Activated CD8-positive, alpha-beta T cell treated with anti-CD3 and anti-CD28 coated beads for 36 hours (primary cell): ENCODE measurements around the gene BAD. TPM values are rescaled to one million over a fixed set of nuclear protein-coding genes. Genes with fewer than 3 reads are reported as not detected.
A peak's percentile ranks its signal among the peaks of the same experiment; 100 is the strongest.

Source experiments
- ATAC-seq: fragments of 200-7000 bp; cut with Tn5 transposase; one replicate; pipeline ENCODE4 v1.10.0; 2021; ENCODE audit warnings: mild to moderate bottlenecking, moderate library complexity
- CTCF ChIA-PET: fragments of 350-600 bp; sonication (Branson Sonifier 250); formaldehyde crosslinking; loops from one replicate; lab custom pipeline; 2021; ENCODE audit warnings: antibody characterized with exemption; lab: Charles Lee
- POLR2A ChIA-PET: fragments of 350-600 bp; sonication (Branson Sonifier 250); formaldehyde crosslinking; loops from one replicate; lab custom pipeline; 2021; ENCODE audit warnings: antibody characterized with exemption; lab: Charles Lee
- DNase-seq: peaks from one replicate; pipeline ENCODE4 v3.0.0-alpha.2; 2020
- H3K27ac Mint-ChIP-seq: one replicate; pipeline ENCODE4 v1.8.0; 2021; ENCODE audit warnings: mild to moderate bottlenecking, mixed read lengths
- H3K27me3 Mint-ChIP-seq: one replicate; pipeline ENCODE4 v1.8.0; 2021; ENCODE audit warnings: mixed read lengths
- H3K36me3 Mint-ChIP-seq: one replicate; pipeline ENCODE4 v1.8.0; 2021; ENCODE audit warnings: low read depth, mixed read lengths
- H3K4me1 Mint-ChIP-seq: one replicate; pipeline ENCODE4 v1.8.0; 2021; ENCODE audit warnings: low read depth, mixed read lengths
- H3K4me3 Mint-ChIP-seq: one replicate; pipeline ENCODE4 v1.8.0; 2021; ENCODE audit warnings: mild to moderate bottlenecking, moderate library complexity, mixed read lengths
- H3K9me3 Mint-ChIP-seq: one replicate; pipeline ENCODE4 v1.8.0; 2021; ENCODE audit warnings: mixed read lengths
- intact Hi-C: fragments of 100-400 bp; cut with micrococcal nuclease; formaldehyde crosslinking; loops from one replicate; pipeline ENCODE4 v1.10.0; 2022
- total RNA-seq, 2 experiments: library from RNA; stranded (reverse); gene quantifications; one replicate each; pipeline ENCODE4 v1.2.3, GENCODE V29; 2021
- TF ChIP-seq, protein P1 (sequence below): fragments of 200-600 bp; IDR thresholded peaks from one replicate; pipeline ENCODE4 v1.8.0; 2022; ENCODE audit warnings: antibody characterized with exemption, mild to moderate bottlenecking

Gene BAD
- total RNA-seq, 2 experiments from 2014 or later, result 17.2 to 17.7 TPM

DNA sequence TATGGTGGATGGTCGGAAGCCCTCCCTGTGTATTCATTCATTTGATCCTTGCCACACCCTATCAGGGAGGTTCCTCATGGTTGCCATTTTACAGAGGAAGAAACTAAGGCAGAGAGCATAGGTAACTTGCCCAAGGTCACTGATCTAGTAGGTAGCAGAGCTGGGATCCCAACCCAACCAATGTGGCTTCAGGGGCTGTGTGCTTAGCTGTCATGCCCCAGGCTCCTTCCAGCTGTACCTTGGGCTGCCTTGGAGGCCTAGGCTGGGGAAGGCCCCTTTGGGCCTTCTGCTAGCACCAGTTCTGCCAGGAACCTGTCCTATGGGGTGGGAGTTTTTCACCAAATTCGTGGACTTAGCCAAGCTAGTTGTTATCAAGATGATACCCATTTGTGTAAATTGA is 8.6 kb downstream of the BAD start:
- H3K4me1 Mint-ChIP-seq, result peaks cover 6% of the 10 kb centered on the region
- DNase-seq, result no peak
- H3K9me3 Mint-ChIP-seq, result no peaks in the 10 kb centered on the region
- no peaks in the 10 kb centered on the region for H3K27me3 Mint-ChIP-seq
- H3K27ac Mint-ChIP-seq, result no peak overlapping the region
- H3K36me3 Mint-ChIP-seq, result no peaks in the 10 kb centered on the region
- H3K4me3 Mint-ChIP-seq, result no peak overlapping the region
- POLR2A ChIA-PET, result interaction anchor here (0.7 to 1.6 kb wide), 4 partner anchors 9 to 91 kb away, joined by 3 to 6 read pairs (median 3); partner anchors contain the start of genes BAD, DNAJC4 and GPR137
- CTCF ChIA-PET, result interaction anchor here (1.4 to 2.3 kb wide), 2 partner anchors 25 to 29 kb away, joined by 4 to 10 read pairs; partner anchors contain the start of gene CATSPERZ
- intact Hi-C loops, result no loop called here
- TF ChIP-seq, protein P1, sequence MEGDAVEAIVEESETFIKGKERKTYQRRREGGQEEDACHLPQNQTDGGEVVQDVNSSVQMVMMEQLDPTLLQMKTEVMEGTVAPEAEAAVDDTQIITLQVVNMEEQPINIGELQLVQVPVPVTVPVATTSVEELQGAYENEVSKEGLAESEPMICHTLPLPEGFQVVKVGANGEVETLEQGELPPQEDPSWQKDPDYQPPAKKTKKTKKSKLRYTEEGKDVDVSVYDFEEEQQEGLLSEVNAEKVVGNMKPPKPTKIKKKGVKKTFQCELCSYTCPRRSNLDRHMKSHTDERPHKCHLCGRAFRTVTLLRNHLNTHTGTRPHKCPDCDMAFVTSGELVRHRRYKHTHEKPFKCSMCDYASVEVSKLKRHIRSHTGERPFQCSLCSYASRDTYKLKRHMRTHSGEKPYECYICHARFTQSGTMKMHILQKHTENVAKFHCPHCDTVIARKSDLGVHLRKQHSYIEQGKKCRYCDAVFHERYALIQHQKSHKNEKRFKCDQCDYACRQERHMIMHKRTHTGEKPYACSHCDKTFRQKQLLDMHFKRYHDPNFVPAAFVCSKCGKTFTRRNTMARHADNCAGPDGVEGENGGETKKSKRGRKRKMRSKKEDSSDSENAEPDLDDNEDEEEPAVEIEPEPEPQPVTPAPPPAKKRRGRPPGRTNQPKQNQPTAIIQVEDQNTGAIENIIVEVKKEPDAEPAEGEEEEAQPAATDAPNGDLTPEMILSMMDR, result no peak
- no peak for ATAC-seq

DNA sequence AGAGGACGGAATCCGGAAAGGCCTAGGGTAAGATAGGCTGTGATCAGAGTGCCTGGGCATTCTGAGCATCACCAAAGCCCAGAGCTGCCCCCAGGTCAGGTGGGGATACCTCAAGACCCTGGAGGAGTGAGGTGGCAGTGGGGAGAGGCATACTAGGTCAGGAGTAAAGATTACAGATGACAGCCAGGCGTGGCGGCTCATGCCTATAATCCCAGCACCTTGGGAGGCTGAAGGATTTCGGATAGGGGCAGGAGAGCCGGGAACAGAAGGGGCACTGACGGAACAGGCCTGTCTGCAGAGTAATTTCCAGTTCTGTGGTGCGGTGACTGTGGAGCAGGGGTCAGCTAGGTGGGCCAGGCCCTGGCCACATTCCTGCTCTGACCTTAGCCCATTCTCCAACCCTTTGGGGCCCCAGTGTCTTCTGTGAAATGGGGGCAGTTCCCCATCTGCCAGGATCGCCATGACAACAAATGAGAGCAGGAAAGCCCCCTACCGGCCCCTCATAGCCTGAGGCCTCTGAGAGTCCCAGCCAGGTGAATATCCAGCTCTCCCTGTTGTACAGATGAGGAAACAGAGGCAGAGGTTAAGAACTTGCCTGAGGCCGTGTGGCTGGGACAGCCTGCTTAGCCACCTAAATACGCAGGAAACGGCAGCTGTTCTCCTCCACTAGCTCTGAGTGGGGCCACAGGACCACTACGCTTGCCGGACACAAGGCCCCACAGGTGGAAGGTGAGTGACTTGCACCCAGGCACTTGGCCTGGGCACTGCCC is 9.2 kb downstream of the BAD start:
- Mint-ChIP-seq H3K4me3 (no peak overlapping the region), H3K27ac (no peak overlapping the region), H3K4me1 (peaks cover 6% of the 10 kb centered on the region), H3K27me3 (no peaks in the 10 kb centered on the region), H3K36me3 (no peaks in the 10 kb centered on the region), H3K9me3 (no peaks in the 10 kb centered on the region)
- ATAC-seq, result no peak
- ChIA-PET POLR2A (interaction anchor here (0.7 to 1.0 kb wide), 3 partner anchors 8 to 78 kb away, joined by 3 to 4 read pairs (median 3); partner anchors contain the start of gene DNAJC4), CTCF (interaction anchor here (0.8 to 2.3 kb wide), 3 partner anchors 26 to 29 kb away, joined by 3 to 10 read pairs (median 4); partner anchors contain the start of gene CATSPERZ)
- no peak for DNase-seq
- TF ChIP-seq, protein P1, result no peak
- intact Hi-C loops, result no loop called here

DNA sequence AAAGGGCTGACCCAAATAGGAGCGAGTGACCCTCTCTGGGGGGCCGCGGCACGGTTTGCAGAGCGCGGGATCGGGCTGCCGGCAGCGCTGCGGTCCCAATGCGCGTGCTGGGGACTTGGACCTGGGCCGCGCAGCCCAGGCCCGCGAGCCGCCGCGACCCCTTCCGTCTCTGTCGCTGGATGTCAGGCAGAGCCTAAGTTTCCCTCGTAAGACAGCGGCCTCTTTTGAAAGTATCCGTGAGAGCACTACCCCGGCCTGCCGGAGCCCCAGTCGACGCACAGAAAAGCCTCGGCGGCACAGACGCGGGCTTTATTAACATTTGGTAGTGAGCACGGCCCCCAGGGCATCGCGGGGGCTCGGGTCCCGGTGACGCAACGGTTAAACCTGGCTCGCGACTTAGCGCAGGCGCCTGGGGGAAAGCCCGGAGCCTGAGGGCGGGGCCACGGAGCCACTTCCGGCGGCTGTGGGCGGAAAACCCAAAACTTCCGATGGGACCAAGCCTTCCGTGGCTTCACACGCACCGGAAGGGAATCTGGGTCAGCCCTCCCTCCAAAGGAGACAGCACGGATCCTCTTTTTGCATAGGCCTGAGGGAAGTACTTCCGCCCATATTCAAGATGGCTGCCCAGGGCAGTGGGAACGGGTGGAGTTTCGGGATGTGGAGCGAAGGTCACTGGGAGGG is 14.8 kb downstream of the BAD start:
- Mint-ChIP-seq H3K9me3 (no peaks in the 10 kb centered on the region), H3K4me3 (peak overlapping the region; percentile 96), H3K4me1 (peaks cover 21% of the 10 kb centered on the region), H3K27me3 (no peaks in the 10 kb centered on the region), H3K27ac (peak overlapping the region; percentile 95), H3K36me3 (peaks cover 8% of the 10 kb centered on the region)
- CTCF ChIA-PET, result interaction anchor here (0.7 to 6.1 kb wide), 8 partner anchors 18 to 65 kb away, joined by 3 to 77 read pairs (median 7); partner anchors contain the start of genes ESRRA, FERMT3, PLCB3 and PRDX5
- ATAC-seq (peak; percentile 73), DNase-seq (peak; percentile 98)
- POLR2A ChIA-PET, result interaction anchor here (0.6 to 6.6 kb wide), 17 partner anchors 10 to 84 kb away, joined by 3 to 132 read pairs (median 6); partner anchors contain the start of genes BAD, ESRRA, FERMT3 and FKBP2
- TF ChIP-seq, protein P1, result no peak
- intact Hi-C loops, result no loop called here

DNA sequence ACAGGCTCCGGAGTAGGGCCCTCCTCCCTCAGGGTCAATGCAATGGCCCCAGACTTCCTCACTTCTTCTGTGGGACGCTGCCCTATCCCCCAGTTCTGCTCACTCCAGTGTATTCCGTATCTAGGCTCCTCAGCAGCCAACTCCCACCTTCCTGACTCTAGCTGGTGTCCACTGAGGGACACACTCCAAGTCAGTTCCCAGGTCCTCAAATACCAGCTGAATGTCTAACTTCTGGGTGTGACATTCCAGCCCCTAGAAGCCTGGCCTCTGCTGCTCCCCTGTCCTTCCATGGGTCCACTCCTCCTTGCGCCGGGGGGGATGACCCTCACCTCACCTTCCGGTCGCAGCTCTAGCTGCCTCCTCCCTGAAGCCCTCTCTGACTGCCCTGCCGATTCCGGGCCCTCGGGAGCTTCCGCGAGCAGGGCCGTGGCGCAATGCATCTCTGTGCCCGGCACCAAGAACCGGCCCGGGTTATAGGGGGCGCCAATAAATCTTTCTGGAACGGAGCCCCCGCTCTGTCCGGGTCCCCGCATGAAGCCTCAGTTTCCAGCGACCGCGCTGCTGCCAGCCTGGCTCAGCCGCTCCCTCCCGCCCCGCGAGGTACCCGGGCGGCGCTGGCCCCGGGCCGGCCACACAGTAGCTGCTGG is 15.4 kb downstream of the BAD start:
- TF ChIP-seq, protein P1, result no peak
- peaks cover 8% of the 10 kb centered on the region for H3K36me3 Mint-ChIP-seq
- H3K9me3 Mint-ChIP-seq, result no peaks in the 10 kb centered on the region
- ChIA-PET POLR2A (interaction anchor here (0.6 to 6.6 kb wide), 14 partner anchors 10 to 84 kb away, joined by 3 to 132 read pairs (median 8); partner anchors contain the start of genes BAD, ESRRA, FERMT3 and GPR137), CTCF (interaction anchor here (1.2 to 6.1 kb wide), 7 partner anchors 17 to 86 kb away, joined by 3 to 77 read pairs (median 10); partner anchors contain the start of genes ESRRA, FERMT3 and PLCB3)
- H3K4me3 Mint-ChIP-seq, result peak overlapping the region; percentile 96
- ATAC-seq, result peak; percentile 22
- H3K27me3 Mint-ChIP-seq, result no peaks in the 10 kb centered on the region
- peak overlapping the region; percentile 95 for H3K27ac Mint-ChIP-seq
- intact Hi-C loops, result no loop called here
- DNase-seq, result peak; percentile 76
- peaks cover 21% of the 10 kb centered on the region for H3K4me1 Mint-ChIP-seq
